Naive thymus-derived CD4-positive, alpha-beta T cell (primary cell): ENCODE measurements around the gene DHX16. TPM values are rescaled to one million over a fixed set of nuclear protein-coding genes. Genes with fewer than 3 reads are reported as not detected.
A peak's percentile ranks its signal among the peaks of the same experiment; 100 is the strongest.

Experiments used
- ATAC-seq: fragments of 150-1000 bp; cut with Tn5 transposase; 2 replicates; pipeline ENCODE4 v1.10.0; 2021; ENCODE audit warnings: mild to moderate bottlenecking, moderate library complexity
- CTCF ChIA-PET: fragments of 350-600 bp; sonication (Branson Sonifier 250); formaldehyde crosslinking; loops from one replicate; lab custom pipeline; 2021; ENCODE audit warnings: antibody characterized with exemption; lab: Charles Lee
- POLR2A ChIA-PET: fragments of 350-600 bp; sonication (Branson Sonifier 250); formaldehyde crosslinking; loops from one replicate; lab custom pipeline; 2021; ENCODE audit warnings: antibody characterized with exemption, inconsistent platforms; lab: Charles Lee
- DNase-seq, 9 donors: peaks; one replicate each; pipeline versions ENCODE4 v3.0.0 to v3.0.0-alpha.2; 2020 to 2022; ENCODE audit warnings: mixed read lengths in 1 of 9
- H3K27ac ChIP-seq: one replicate; pipeline ENCODE4 v1.7.0; 2013; ENCODE audit warnings: mild to moderate bottlenecking, low read depth, low read length, moderate library complexity
- H3K27me3 ChIP-seq, 2 donors: one replicate each; pipeline ENCODE4 v1.7.0; 2013; ENCODE audit warnings: low read length in 2 of 2, mild to moderate bottlenecking in 2 of 2, moderate library complexity in 2 of 2; ENCODE audit not compliant: control insufficient read depth in 2 of 2, insufficient read depth in 2 of 2
- H3K36me3 ChIP-seq, 3 experiments: 1 replicate in 2 of 3; 2 replicates in 1 of 3; pipeline ENCODE4 v1.7.0; 2013; ENCODE audit warnings: low read length in 3 of 3, mild to moderate bottlenecking in 3 of 3, moderate library complexity in 1 of 3; ENCODE audit not compliant: insufficient read depth in 3 of 3, control insufficient read depth in 2 of 3
- H3K4me1 ChIP-seq, 2 donors: one replicate each; pipeline ENCODE4 v1.7.0; 2013; ENCODE audit warnings: low read length in 2 of 2, mild to moderate bottlenecking in 2 of 2, moderate library complexity in 1 of 2; ENCODE audit not compliant: control insufficient read depth in 2 of 2, insufficient read depth in 2 of 2
- H3K4me3 ChIP-seq: 2 replicates; pipeline ENCODE4 v1.7.0; 2013; ENCODE audit warnings: mild to moderate bottlenecking, low read length
- H3K9me3 ChIP-seq, 3 experiments: 1 replicate in 2 of 3; 2 replicates in 1 of 3; pipeline ENCODE4 v1.7.0; 2013; ENCODE audit warnings: low read length in 3 of 3; ENCODE audit not compliant: control insufficient read depth in 2 of 3
- H3K27ac Mint-ChIP-seq, 9 donors: one replicate each; pipeline ENCODE4 v1.8.0; 2020 to 2022; ENCODE audit warnings: mixed read lengths in 9 of 9, mild to moderate bottlenecking in 8 of 9, moderate library complexity in 5 of 9, inconsistent platforms in 2 of 9
- H3K27me3 Mint-ChIP-seq, 5 donors: one replicate each; pipeline ENCODE4 v1.8.0; 2021 to 2022; ENCODE audit warnings: mixed read lengths in 5 of 5, mild to moderate bottlenecking in 1 of 5
- H3K36me3 Mint-ChIP-seq, 5 donors: one replicate each; pipeline ENCODE4 v1.8.0; 2020 to 2022; ENCODE audit warnings: mixed read lengths in 5 of 5, mild to moderate bottlenecking in 3 of 5, inconsistent platforms in 1 of 5
- H3K4me1 Mint-ChIP-seq, 7 donors: one replicate each; pipeline ENCODE4 v1.8.0; 2020 to 2022; ENCODE audit warnings: mixed read lengths in 7 of 7, mild to moderate bottlenecking in 3 of 7, inconsistent platforms in 1 of 7
- H3K4me3 Mint-ChIP-seq, 10 donors: one replicate each; pipeline ENCODE4 v1.8.0; 2020 to 2022; ENCODE audit warnings: mild to moderate bottlenecking in 10 of 10, mixed read lengths in 10 of 10, moderate library complexity in 6 of 10, inconsistent platforms in 2 of 10
- H3K9me3 Mint-ChIP-seq, 11 donors: one replicate each; pipeline ENCODE4 v1.8.0; 2020 to 2022; ENCODE audit warnings: mixed read lengths in 11 of 11, mild to moderate bottlenecking in 4 of 11, inconsistent platforms in 1 of 11, moderate library complexity in 1 of 11
- intact Hi-C, 2 donors: fragments of 100-400 bp; cut with micrococcal nuclease; formaldehyde crosslinking; loops; one replicate each; pipeline ENCODE4 v1.15.1; 2023
- polyA plus RNA-seq, 2 donors: library from polyadenylated mRNA; unstranded; fragments of 300-500 nt; fragmentation: Illumina TruSeq; gene quantifications; one replicate each; pipeline ENCODE4 v1.2.3, GENCODE V29; 2021
- total RNA-seq, 6 experiments: library from RNA in 5 of 6; stranded (reverse) in 5 of 6; gene quantifications; 1 replicate in 5 of 6; 2 replicates in 1 of 6; pipeline ENCODE4 v1.2.3 and lab custom pipeline; 2021 to 2026

Gene DHX16
- total and polyA plus RNA-seq, 7 experiments from 2014 or later: 14.9 to 51.5 (median 38.3) TPM

- H3K36me3 Mint-ChIP-seq: peaks cover 10 to 48% (median 18%) of the 10 kb centered on the region in 5 donors
- Histone ChIP-seq H3K4me1 (peaks cover 21 to 31% of the 10 kb centered on the region in 2 donors), H3K27me3 (no peaks in the 10 kb centered on the region), H3K9me3 (no peaks in the 10 kb centered on the region), H3K4me3 (peak overlapping the region; percentile 98), H3K36me3 (peaks cover 0 to 36% (median 0%) of the 10 kb centered on the region in 3 experiments), H3K27ac (peak overlapping the region; percentile 95)
- peaks cover 0 to 5% (median 0%) of the 10 kb centered on the region in 11 donors for H3K9me3 Mint-ChIP-seq
- intact Hi-C loops: loop anchor here (1.0 kb wide), 2 partner anchors 30 to 70 kb away; partner anchors contain the start of genes MDC1 (in 1 of the 2), MRPS18B (in 1 of the 2) and PPP1R10 (in 1 of the 2)
- peaks cover 45 to 56% (median 46%) of the 10 kb centered on the region in 7 donors for H3K4me1 Mint-ChIP-seq
- H3K27ac Mint-ChIP-seq: peak overlapping the region; percentile 88 to 99 (median 97)
- no peaks in the 10 kb centered on the region for H3K27me3 Mint-ChIP-seq
- DNase-seq (peak; percentile 34 to 89 (median 42)), ATAC-seq (peak; percentile 58)
- ChIA-PET CTCF (interaction anchor here (0.8 to 2.7 kb wide), 3 partner anchors 8 to 44 kb away, joined by 3 to 10 read pairs (median 10); no protein-coding TSS in a partner anchor), POLR2A (interaction anchor here (0.5 to 3.3 kb wide), 9 partner anchors 8 to 55 kb away, joined by 3 to 23 read pairs (median 4); partner anchors contain the start of genes FLOT1, MDC1 and TUBB)
- H3K4me3 Mint-ChIP-seq: peak overlapping the region; percentile 90 to 100 (median 97)
Observed at GRCh38 chr6:30686908-30687658, 14.3 kb upstream of the DHX16 start.

GRCh38 chr6:30686009-30686907 is 13.5 kb upstream of the DHX16 start, which contains the start of gene PPP1R18:
Gene PPP1R18, minus strand, starts transcription at chr6:30686645. Its CDS starts 627 bp downstream, at chr6:30686018.
- Mint-ChIP-seq H3K9me3 (peaks cover 0 to 5% (median 0%) of the 10 kb centered on the region in 11 donors), H3K36me3 (peaks cover 13 to 57% (median 19%) of the 10 kb centered on the region in 5 donors), H3K4me3 (peak within 1 kb of the TSS; percentile 90 to 100 (median 97)), H3K4me1 (peaks cover 42 to 54% (median 47%) of the 10 kb centered on the region in 7 donors), H3K27ac (peak within 1 kb of the TSS; percentile 90 to 99 (median 98)), H3K27me3 (no peaks in the 10 kb centered on the region)
- peak within 1 kb of the TSS; percentile 95 for H3K27ac ChIP-seq
- intact Hi-C loops: loop anchor here in 1 of 2 donors (1.0 kb wide), 1 partner anchor 31 kb away; the partner anchor contains the start of gene MDC1
- peaks cover 17 to 27% of the 10 kb centered on the region in 2 donors for H3K4me1 ChIP-seq
- no peaks in the 10 kb centered on the region for H3K27me3 ChIP-seq
- H3K9me3 ChIP-seq: no peaks in the 10 kb centered on the region
- peak within 1 kb of the TSS; percentile 98 for H3K4me3 ChIP-seq
- DNase-seq (peak; percentile 54 to 86 (median 68)), ATAC-seq (peak; percentile 67)
- CTCF ChIA-PET: interaction anchor here (1.3 to 8.9 kb wide), 3 partner anchors 34 to 46 kb away, joined by 3 to 304 read pairs (median 4); partner anchors contain the start of genes MDC1 and TUBB
- POLR2A ChIA-PET: interaction anchor here (0.6 to 15.7 kb wide), 4 partner anchors 11 to 71 kb away, joined by 3 to 499 read pairs (median 8); partner anchors contain the start of genes DHX16, MDC1 and TUBB
- H3K36me3 ChIP-seq: peaks cover 0 to 36% (median 0%) of the 10 kb centered on the region in 3 experiments

GRCh38 chr6:30685157-30686008 is 12.6 kb upstream of the DHX16 start:
- Mint-ChIP-seq H3K27me3 (no peaks in the 10 kb centered on the region), H3K36me3 (peaks cover 17 to 62% (median 19%) of the 10 kb centered on the region in 5 donors), H3K4me3 (peak overlapping the region; percentile 90 to 100 (median 97)), H3K9me3 (peaks cover 0 to 5% (median 0%) of the 10 kb centered on the region in 11 donors), H3K27ac (peak overlapping the region; percentile 90 to 99 (median 98)), H3K4me1 (peaks cover 42 to 54% (median 46%) of the 10 kb centered on the region in 7 donors)
- peak overlapping the region; percentile 95 for H3K27ac ChIP-seq
- ChIA-PET CTCF (interaction anchor here (1.3 to 8.9 kb wide), 3 partner anchors 35 to 46 kb away, joined by 3 to 304 read pairs (median 4); partner anchors contain the start of genes MDC1 and TUBB), POLR2A (interaction anchor here (0.6 to 15.7 kb wide), 6 partner anchors 10 to 133 kb away, joined by 3 to 499 read pairs (median 5); partner anchors contain the start of genes DHX16, MDC1 and TUBB)
- DNase-seq (peak in 2 of 9 donors; percentile 16 to 44), ATAC-seq (no peak)
- peak overlapping the region; percentile 98 for H3K4me3 ChIP-seq
- intact Hi-C loops: loop anchor here in 1 of 2 donors (1.0 kb wide), 1 partner anchor 32 kb away; the partner anchor contains the start of gene MDC1
- H3K36me3 ChIP-seq: peaks cover 0 to 36% (median 1%) of the 10 kb centered on the region in 3 experiments
- no peaks in the 10 kb centered on the region for H3K9me3 ChIP-seq
- peaks cover 21 to 22% of the 10 kb centered on the region in 2 donors for H3K4me1 ChIP-seq
- H3K27me3 ChIP-seq: no peaks in the 10 kb centered on the region

- H3K27me3 Mint-ChIP-seq: no peaks in the 10 kb centered on the region
- Histone ChIP-seq H3K36me3 (peaks cover 0 to 42% (median 5%) of the 10 kb centered on the region in 3 experiments), H3K27me3 (no peaks in the 10 kb centered on the region), H3K4me3 (peak overlapping the region; percentile 98), H3K27ac (peak overlapping the region; percentile 95), H3K4me1 (peaks cover 14 to 20% of the 10 kb centered on the region in 2 donors), H3K9me3 (no peaks in the 10 kb centered on the region)
- DNase-seq: peak in 3 of 9 donors; percentile 31 to 59 (median 54)
- ChIA-PET CTCF (interaction anchor here (1.5 to 8.9 kb wide), 2 partner anchors 36 to 46 kb away, joined by 4 to 304 read pairs; partner anchors contain the start of genes MDC1 and TUBB), POLR2A (interaction anchor here (0.9 to 15.7 kb wide), 9 partner anchors 6 to 114 kb away, joined by 3 to 499 read pairs (median 7); partner anchors contain the start of genes MDC1, NRM and TUBB)
- intact Hi-C loops: loop anchor here (5.0 kb wide), 3 partner anchors 143 to 473 kb away; partner anchors contain the start of genes CCHCR1 (in 1 of the 2) and TCF19 (in 1 of the 2)
- peaks cover 18 to 68% (median 22%) of the 10 kb centered on the region in 5 donors for H3K36me3 Mint-ChIP-seq
- no peak for ATAC-seq
- H3K9me3 Mint-ChIP-seq: peaks cover 0 to 5% (median 0%) of the 10 kb centered on the region in 11 donors
- H3K27ac Mint-ChIP-seq: peak overlapping the region; percentile 96 to 99 (median 98)
- H3K4me1 Mint-ChIP-seq: peaks cover 42 to 53% (median 43%) of the 10 kb centered on the region in 7 donors
- H3K4me3 Mint-ChIP-seq: peak overlapping the region; percentile 90 to 100 (median 97)
Observed at GRCh38 chr6:30684386-30685156, 11.8 kb upstream of the DHX16 start.
